Measurements from ENCODE around the gene LARP6. TPM values are rescaled to one million over a fixed set of nuclear protein-coding genes. Genes with fewer than 3 reads are reported as not detected.
"Not testable (repeated sequence)": the region's sequence is repeated elsewhere in the genome, so short reads cannot be mapped to it uniquely, and the experiment has no call there.

LARP6 gene
- polyA plus RNA-seq, 3 donors: 15.0 to 18.7 (median 18.2) TPM

- DNase-seq (ENCODE audit: low read depth in 3 of 3, low spot score in 2 of 3): no peak
These were observed 22.7 kb downstream of the LARP6 start for GRCh38 chr15:70831094-70831911.

- DNase-seq (ENCODE audit: low read depth in 3 of 3, low spot score in 2 of 3): no peak
These were observed 23.3 kb downstream of the LARP6 start for GRCh38 chr15:70830615-70831014.

GRCh38 chr15:70829371-70830166 lies 24.4 kb downstream of the LARP6 start:
- no peak for DNase-seq (ENCODE audit: low read depth in 3 of 3, low spot score in 2 of 3)

- DNase-seq (ENCODE audit: low read depth in 3 of 3, low spot score in 2 of 3): no peak
These were observed 26.2 kb downstream of the LARP6 start for GRCh38 chr15:70827721-70828120.

GRCh38 chr15:70826634-70827033 lies 27.3 kb downstream of the LARP6 start:
- no peak for DNase-seq (ENCODE audit: low read depth in 3 of 3, low spot score in 2 of 3)

- no peak for DNase-seq (ENCODE audit: low read depth in 3 of 3, low spot score in 2 of 3)
These were observed 28.1 kb downstream of the LARP6 start for GRCh38 chr15:70825841-70826240.

GRCh38 chr15:70823196-70823595 lies 30.8 kb downstream of the LARP6 start:
- DNase-seq (ENCODE audit: low read depth in 3 of 3, low spot score in 2 of 3): no peak

GRCh38 chr15:70820214-70820613 lies 33.7 kb downstream of the LARP6 start:
- no peak for DNase-seq (ENCODE audit: low read depth in 3 of 3, low spot score in 2 of 3)

GRCh38 chr15:70818580-70818979 lies 35.4 kb downstream of the LARP6 start:
- no peak for DNase-seq (ENCODE audit: low read depth in 3 of 3, low spot score in 2 of 3)

- DNase-seq (ENCODE audit: low read depth in 3 of 3, low spot score in 2 of 3): no peak
These were observed 36.7 kb downstream of the LARP6 start for GRCh38 chr15:70817266-70817665.

GRCh38 chr15:70815604-70816003 lies 38.4 kb downstream of the LARP6 start:
- DNase-seq (ENCODE audit: low read depth in 3 of 3, low spot score in 2 of 3): no peak

GRCh38 chr15:70815011-70815410 lies 38.9 kb downstream of the LARP6 start:
- DNase-seq (ENCODE audit: low read depth in 3 of 3, low spot score in 2 of 3): not testable (repeated sequence)

- DNase-seq (ENCODE audit: low read depth in 3 of 3, low spot score in 2 of 3): no peak
These were observed 41.1 kb downstream of the LARP6 start for GRCh38 chr15:70812827-70813364.

GRCh38 chr15:70810916-70811578 lies 42.9 kb downstream of the LARP6 start:
- DNase-seq (ENCODE audit: low read depth in 3 of 3, low spot score in 2 of 3): no peak

- no peak for DNase-seq (ENCODE audit: low read depth in 3 of 3, low spot score in 2 of 3)
These were observed 46.8 kb downstream of the LARP6 start for GRCh38 chr15:70806992-70807712.

- DNase-seq (ENCODE audit: low read depth in 3 of 3, low spot score in 2 of 3): not testable (repeated sequence)
These were observed 49.6 kb downstream of the LARP6 start for GRCh38 chr15:70804388-70804787.

- DNase-seq (ENCODE audit: low read depth in 3 of 3, low spot score in 2 of 3): no peak
These were observed 51.3 kb downstream of the LARP6 start for GRCh38 chr15:70802629-70803028.

GRCh38 chr15:70801109-70801508 lies 52.8 kb downstream of the LARP6 start:
- DNase-seq (ENCODE audit: low read depth in 3 of 3, low spot score in 2 of 3): no peak

GRCh38 chr15:70799667-70800450 lies 54.1 kb downstream of the LARP6 start:
- no peak for DNase-seq (ENCODE audit: low read depth in 3 of 3, low spot score in 2 of 3)

GRCh38 chr15:70797464-70797863 lies 56.5 kb downstream of the LARP6 start:
- no peak for DNase-seq (ENCODE audit: low read depth in 3 of 3, low spot score in 2 of 3)
